Measurements from ENCODE around the gene P2RX3. TPM values are rescaled to one million over a fixed set of nuclear protein-coding genes. Genes with fewer than 3 reads are reported as not detected.
A peak's percentile ranks its signal among the peaks of the same experiment; 100 is the strongest.

The P2RX3 gene
- total and polyA plus RNA-seq, 10 donors = not detected

DNA sequence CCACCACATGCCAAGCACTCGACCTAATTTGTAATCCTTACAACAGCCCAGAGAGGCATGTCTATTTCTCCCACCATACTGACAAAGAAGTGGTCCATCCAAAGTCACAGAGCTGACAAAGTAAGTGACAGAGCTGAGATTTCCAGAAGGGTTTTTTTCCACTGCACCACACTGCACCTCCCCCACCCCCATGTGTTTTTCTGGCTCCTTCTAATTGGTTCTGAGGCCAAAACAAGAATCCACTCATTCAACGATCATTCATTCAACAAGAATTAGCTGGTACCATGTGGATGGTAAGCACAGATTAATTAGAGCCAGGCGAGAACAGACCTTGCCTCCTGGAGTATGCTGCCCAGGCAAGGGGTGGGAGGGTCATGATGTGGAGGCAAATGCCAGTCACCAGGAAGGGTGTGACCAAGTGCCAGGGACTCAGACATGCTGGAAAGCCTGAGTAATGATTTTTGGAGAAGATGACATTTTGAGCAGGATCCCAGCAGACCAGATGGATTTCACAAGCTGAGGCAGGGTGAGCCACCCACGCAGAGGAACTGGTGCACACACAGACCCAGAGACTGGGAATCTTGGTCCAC lies 67.2 kb downstream of the P2RX3 start:
- 77 to 94% (median 82%) methylated on average over 4 of the region's 4 CpGs for WGBS, 5 donors
- Histone ChIP-seq H3K27ac (peak overlapping the region in 2 of 8 donors; percentile 57 to 62), H3K36me3 (peaks cover 4 to 50% (median 35%) of the 10 kb centered on the region in 6 donors), H3K27me3 (replicated peaks in 1 of 7) (no peaks in the 10 kb centered on the region), H3K4me3 (no peak overlapping the region), H3K9me3 (no peaks in the 10 kb centered on the region), H3K4me1 (peaks cover 0 to 26% (median 13%) of the 10 kb centered on the region in 6 donors)
- no peak for DNase-seq
- intact Hi-C loops (cut with DNase I; ENCODE audit: low total_unique reads) = no loop called here
- no peak for TF ChIP-seq CTCF (IDR thresholded peaks at IDR 0.05 in 8 of 11, conservative IDR thresholded peaks at IDR 0.05 in 3 of 11)
- peak in 1 of 3 donors; percentile 10 for TF ChIP-seq POLR2AphosphoS5 (IDR thresholded peaks at IDR 0.05)

- 15 to 23% (median 20%) methylated on average over 4 of the region's 4 CpGs for WGBS, 5 donors
Observed at GRCh38 chr11:57406337-57406904, 68.3 kb downstream of the P2RX3 start.

DNA sequence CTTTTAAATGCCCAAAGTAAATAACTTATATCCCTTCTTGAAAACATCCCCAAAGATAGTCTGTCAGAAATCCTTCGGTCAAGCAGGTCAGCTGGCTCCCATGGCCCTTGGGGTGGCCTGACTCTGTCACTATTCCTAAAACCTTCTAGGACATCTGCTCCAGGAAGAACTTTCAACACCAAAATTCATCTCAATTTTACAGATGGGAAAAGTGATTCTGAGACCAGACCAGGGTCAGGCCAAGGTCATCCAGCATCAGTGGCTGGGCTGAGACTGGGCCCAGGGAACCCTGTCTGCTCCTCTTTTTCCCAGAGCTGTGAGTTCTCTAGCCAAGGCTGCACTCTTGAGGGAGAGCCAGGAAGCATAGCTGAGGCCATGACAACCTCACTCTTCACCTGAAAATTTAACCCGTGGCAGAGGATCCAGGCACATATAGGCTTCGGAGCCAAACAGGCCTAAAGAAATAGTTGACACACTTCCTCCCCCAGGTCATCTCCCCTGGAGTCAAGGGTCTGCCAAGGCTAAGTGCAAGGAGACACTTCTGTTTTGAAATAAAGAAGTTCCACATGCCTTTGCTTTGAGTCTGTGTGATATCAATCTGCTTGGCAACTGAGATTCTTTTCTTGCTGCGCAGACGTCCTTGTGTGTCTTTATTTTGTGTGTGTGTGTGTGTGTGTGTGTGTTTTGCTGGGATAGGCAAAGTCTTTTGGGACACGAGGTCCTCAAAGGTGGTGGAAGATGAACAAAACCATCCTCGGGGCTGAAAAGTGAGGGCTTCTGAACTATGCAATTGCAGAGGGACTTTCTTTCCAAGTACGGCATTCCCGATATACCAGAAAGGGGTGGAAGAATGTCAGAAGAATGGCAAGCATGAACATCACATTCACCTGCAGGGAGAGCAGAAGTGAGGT lies 69.1 kb downstream of the P2RX3 start:
- Histone ChIP-seq H3K27me3 (replicated peaks in 1 of 7) (no peaks in the 10 kb centered on the region), H3K36me3 (peaks cover 4 to 69% (median 44%) of the 10 kb centered on the region in 6 donors), H3K4me1 (peaks cover 0 to 26% (median 13%) of the 10 kb centered on the region in 6 donors), H3K27ac (peak overlapping the region in 4 of 8 donors; percentile 6 to 62 (median 50)), H3K4me3 (no peak overlapping the region), H3K9me3 (no peaks in the 10 kb centered on the region)
- 81 to 85% (median 83%) methylated on average over 9 of the region's 9 CpGs for WGBS, 5 donors
- no peak for DNase-seq
- intact Hi-C loops (cut with DNase I; ENCODE audit: low total_unique reads) = no loop called here
- TF ChIP-seq POLR2AphosphoS5 (IDR thresholded peaks at IDR 0.05) (no peak), POLR2A (IDR thresholded peaks at IDR 0.05) (no peak), CTCF (IDR thresholded peaks at IDR 0.05 in 8 of 11, conservative IDR thresholded peaks at IDR 0.05 in 3 of 11) (no peak)

More at GRCh38 chr11:57406337-57406904, 68.3 kb downstream of the P2RX3 start:
- peaks cover 4 to 61% (median 42%) of the 10 kb centered on the region in 6 donors for H3K36me3 ChIP-seq
- TF ChIP-seq CTCF (IDR thresholded peaks at IDR 0.05 in 8 of 11, conservative IDR thresholded peaks at IDR 0.05 in 3 of 11) = no peak
- TF ChIP-seq POLR2AphosphoS5 (IDR thresholded peaks at IDR 0.05) = peak in 1 of 3 donors; percentile 41
- H3K4me1 ChIP-seq = peaks cover 0 to 26% (median 13%) of the 10 kb centered on the region in 6 donors
- no peak overlapping the region for H3K4me3 ChIP-seq
- H3K27ac ChIP-seq = peak overlapping the region in 4 of 8 donors; percentile 6 to 62 (median 50)
- H3K27me3 ChIP-seq (replicated peaks in 1 of 7) = no peaks in the 10 kb centered on the region
- H3K9me3 ChIP-seq = no peaks in the 10 kb centered on the region
- no peak for DNase-seq
- intact Hi-C loops (cut with DNase I; ENCODE audit: low total_unique reads) = no loop called here

Data from spleen (tissue), 11 donors.